NB4 (cell line): Measurements from ENCODE around the gene DLG2.

Experiments
- CTCF ChIP-seq: IDR thresholded peaks from one replicate; pipeline ENCODE4 v1.5.1; 2012; ENCODE audit warnings: low read depth, low read length
- POLR2A ChIP-seq: IDR thresholded peaks from 2 replicates; pipeline ENCODE4 v1.6.1; 2011; ENCODE audit warnings: mild to moderate bottlenecking; ENCODE audit not compliant: insufficient read length; ENCODE audit errors: extremely low read depth

GRCh38 chr11:84413549-84413948 lies 1213.6 kb downstream of the DLG2 start:
- TF ChIP-seq CTCF = no peak
- TF ChIP-seq POLR2A = no peak
